WTC11 (cell line): ENCODE measurements around the gene IVD. TPM values are rescaled to one million over a fixed set of nuclear protein-coding genes. Genes with fewer than 3 reads are reported as not detected.

ENCODE experiments used
- ATAC-seq: fragments of 200-7000 bp; cut with Tn5 transposase; 2 replicates; pipeline ENCODE4 v1.10.0; 2021; ENCODE audit warnings: mild to moderate bottlenecking, moderate library complexity
- CTCF ChIA-PET: fragments of 300-600 bp; sonication (Branson Sonifier 250); formaldehyde crosslinking; loops from one replicate; lab custom pipeline; 2021; ENCODE audit warnings: antibody characterized with exemption; lab: Charles Lee
- POLR2A ChIA-PET: fragments of 350-600 bp; sonication (Branson Sonifier 250); formaldehyde crosslinking; loops from one replicate; lab custom pipeline; 2021; ENCODE audit warnings: antibody characterized with exemption; lab: Charles Lee
- DNase-seq: peaks from one replicate; pipeline ENCODE4 v3.0.0; 2021; ENCODE audit warnings: low spot score
- H3K27ac Mint-ChIP-seq: 2 replicates; pipeline ENCODE4 v1.8.0; 2021; ENCODE audit warnings: mixed read lengths
- H3K27me3 Mint-ChIP-seq: 2 replicates; pipeline ENCODE4 v1.8.0; 2021; ENCODE audit warnings: low read depth, mild to moderate bottlenecking, moderate library complexity, mixed read lengths
- H3K36me3 Mint-ChIP-seq: 2 replicates; pipeline ENCODE4 v1.8.0; 2021; ENCODE audit warnings: mixed read lengths
- H3K4me1 Mint-ChIP-seq: 2 replicates; pipeline ENCODE4 v1.8.0; 2022; ENCODE audit warnings: mixed read lengths
- H3K4me3 Mint-ChIP-seq: 2 replicates; pipeline ENCODE4 v1.8.0; 2021; ENCODE audit warnings: mild to moderate bottlenecking, moderate library complexity, mixed read lengths
- H3K9me3 Mint-ChIP-seq: 2 replicates; pipeline ENCODE4 v1.8.0; 2021; ENCODE audit warnings: mixed read lengths
- AFF4 ChIP-seq: sonication (generic); formaldehyde crosslinking; IDR thresholded peaks from 2 replicates; pipeline ENCODE4 v1.8.1; 2023; ENCODE audit warnings: mild to moderate bottlenecking, missing genetic modification reagents, borderline replicate concordance
- ATF1 ChIP-seq: sonication (generic); formaldehyde crosslinking; IDR thresholded peaks from 2 replicates; pipeline ENCODE4 v1.8.1; 2023; ENCODE audit warnings: mild to moderate bottlenecking, moderate library complexity, missing genetic modification reagents
- ATF3 ChIP-seq: sonication (generic); formaldehyde crosslinking; conservative IDR thresholded peaks from 2 replicates; pipeline ENCODE4 v1.8.1; 2022; ENCODE audit warnings: mild to moderate bottlenecking, missing genetic modification reagents
- CBFB ChIP-seq: sonication (generic); formaldehyde crosslinking; IDR thresholded peaks from 2 replicates; pipeline ENCODE4 v1.8.1; 2022; ENCODE audit warnings: mild to moderate bottlenecking, low read depth, missing genetic modification reagents
- CREB1 ChIP-seq: sonication (generic); formaldehyde crosslinking; IDR thresholded peaks from 2 replicates; pipeline ENCODE4 v1.8.0; 2023; ENCODE audit warnings: mild to moderate bottlenecking, missing genetic modification reagents
- CREM ChIP-seq: sonication (generic); formaldehyde crosslinking; IDR thresholded peaks from 2 replicates; pipeline ENCODE4 v1.8.1; 2022; ENCODE audit warnings: mild to moderate bottlenecking, missing genetic modification reagents, moderate library complexity
- CTCF ChIP-seq: fragments of 200-600 bp; IDR thresholded peaks from 2 replicates; pipeline ENCODE4 v1.8.0; 2022; ENCODE audit warnings: antibody characterized with exemption
- ELF4 ChIP-seq: sonication (generic); formaldehyde crosslinking; IDR thresholded peaks from 2 replicates; pipeline ENCODE4 v1.8.1; 2022; ENCODE audit warnings: low read depth, mild to moderate bottlenecking, moderate library complexity, missing genetic modification reagents
- ESRRA ChIP-seq: sonication (generic); formaldehyde crosslinking; IDR thresholded peaks from 2 replicates; pipeline ENCODE4 v1.8.1; 2022; ENCODE audit warnings: mild to moderate bottlenecking, missing genetic modification reagents, borderline replicate concordance
- ETV6 ChIP-seq: sonication (generic); formaldehyde crosslinking; IDR thresholded peaks from 2 replicates; pipeline ENCODE4 v1.8.1; 2022; ENCODE audit warnings: mild to moderate bottlenecking, missing genetic modification reagents
- FOXP4 ChIP-seq: sonication (generic); formaldehyde crosslinking; IDR thresholded peaks from 2 replicates; pipeline ENCODE4 v1.8.0; 2022; ENCODE audit warnings: mild to moderate bottlenecking, missing genetic modification reagents
- GABPB1 ChIP-seq: sonication (generic); formaldehyde crosslinking; IDR thresholded peaks from 2 replicates; pipeline ENCODE4 v1.8.1; 2023; ENCODE audit warnings: mild to moderate bottlenecking, missing genetic modification reagents
- IRF1 ChIP-seq: sonication (generic); formaldehyde crosslinking; IDR thresholded peaks from 2 replicates; pipeline ENCODE4 v1.8.0; 2023; ENCODE audit warnings: missing genetic modification reagents
- MAX ChIP-seq: sonication (generic); formaldehyde crosslinking; IDR thresholded peaks from 2 replicates; pipeline ENCODE4 v1.8.0; 2022; ENCODE audit warnings: mild to moderate bottlenecking, missing genetic modification reagents
- PRRX2 ChIP-seq: fragments of 250-450 bp; sonication (Bioruptor Pico); IDR thresholded peaks from 2 replicates; pipeline ENCODE4 v1.8.0; 2021; ENCODE audit warnings: mild to moderate bottlenecking
- RORB ChIP-seq: fragments of 250-450 bp; sonication (Bioruptor Pico); IDR thresholded peaks from 2 replicates; pipeline ENCODE4 v1.9.0; 2021; ENCODE audit warnings: mild to moderate bottlenecking
- SMAD3 ChIP-seq: sonication (generic); formaldehyde crosslinking; IDR thresholded peaks from 2 replicates; pipeline ENCODE4 v1.8.0; 2022; ENCODE audit warnings: missing genetic modification reagents, mild to moderate bottlenecking, borderline replicate concordance
- SMAD4 ChIP-seq: sonication (generic); formaldehyde crosslinking; IDR thresholded peaks from 2 replicates; pipeline ENCODE4 v1.8.0; 2022; ENCODE audit warnings: mild to moderate bottlenecking, missing genetic modification reagents
- SOX15 ChIP-seq: fragments of 250-450 bp; sonication (Bioruptor Pico); IDR thresholded peaks from 2 replicates; pipeline ENCODE4 v1.9.0; 2021; ENCODE audit warnings: mild to moderate bottlenecking
- SP1 ChIP-seq: sonication (generic); formaldehyde crosslinking; conservative IDR thresholded peaks from 2 replicates; pipeline ENCODE4 v1.8.1; 2022; ENCODE audit warnings: missing genetic modification reagents
- ZBTB21 ChIP-seq: sonication (generic); formaldehyde crosslinking; IDR thresholded peaks from 2 replicates; pipeline ENCODE4 v1.8.1; 2023; ENCODE audit warnings: mild to moderate bottlenecking, missing genetic modification reagents, borderline replicate concordance
- ZMAT4 ChIP-seq: fragments of 250-450 bp; sonication (Bioruptor Pico); IDR thresholded peaks from 2 replicates; pipeline ENCODE4 v1.9.0; 2021; ENCODE audit warnings: mild to moderate bottlenecking
- ZNF317 ChIP-seq: sonication (generic); formaldehyde crosslinking; IDR thresholded peaks from 2 replicates; pipeline ENCODE4 v1.8.1; 2023; ENCODE audit warnings: low read depth, mild to moderate bottlenecking, moderate library complexity, missing genetic modification reagents, borderline replicate concordance
- ZNF671 ChIP-seq: fragments of 250-450 bp; sonication (Bioruptor Pico); IDR thresholded peaks from 2 replicates; pipeline ENCODE4 v1.8.0; 2021; ENCODE audit warnings: mild to moderate bottlenecking
- total RNA-seq: library from RNA; stranded (reverse); gene quantifications from 3 replicates; pipeline ENCODE4 v1.2.3, GENCODE V29; 2021

IVD gene
- total RNA-seq, 1 experiment from 2014 or later = 96.1 TPM

- H3K27me3 Mint-ChIP-seq = peaks cover 40% of the 10 kb centered on the region
- H3K4me1 Mint-ChIP-seq = peaks cover 6% of the 10 kb centered on the region
- no peak for DNase-seq
- ChIA-PET CTCF (interaction anchor here (1.2 to 7.2 kb wide), 3 partner anchors 20 to 57 kb away, joined by 3 to 87 read pairs (median 10); partner anchors contain the start of gene CCDC9B), POLR2A (no interaction called here)
- H3K27ac Mint-ChIP-seq = no peak overlapping the region
- H3K4me3 Mint-ChIP-seq = no peak overlapping the region
- TF ChIP-seq RORB (CRISPR knock-in tag) (no peak), ZMAT4 (no peak), IRF1 (CRISPR knock-in tag) (no peak), SMAD4 (CRISPR knock-in tag) (no peak), SP1 (CRISPR knock-in tag) (no peak), CBFB (CRISPR knock-in tag) (no peak), ZNF671 (no peak), CREB1 (CRISPR knock-in tag) (no peak), CREM (CRISPR knock-in tag) (no peak), ESRRA (CRISPR knock-in tag) (no peak), ATF1 (CRISPR knock-in tag) (no peak), ATF3 (CRISPR knock-in tag) (no peak), ZBTB21 (CRISPR knock-in tag) (no peak), ETV6 (CRISPR knock-in tag) (no peak), AFF4 (CRISPR knock-in tag) (no peak), CTCF (no peak)
- H3K9me3 Mint-ChIP-seq = no peaks in the 10 kb centered on the region
- no peaks in the 10 kb centered on the region for H3K36me3 Mint-ChIP-seq
- no peak for ATAC-seq
These were observed 41.3 kb upstream of the IVD start for GRCh38 chr15:40364251-40364650.

- H3K9me3 Mint-ChIP-seq = no peaks in the 10 kb centered on the region
- no peaks in the 10 kb centered on the region for H3K36me3 Mint-ChIP-seq
- H3K27ac Mint-ChIP-seq = no peak overlapping the region
- ChIA-PET POLR2A (no interaction called here), CTCF (interaction anchor here (7.2 to 8.4 kb wide), 2 partner anchors 21 to 26 kb away, joined by 78 to 87 read pairs; partner anchors contain the start of gene CCDC9B)
- ATAC-seq (no peak), DNase-seq (no peak)
- H3K4me3 Mint-ChIP-seq = no peak overlapping the region
- peaks cover 41% of the 10 kb centered on the region for H3K27me3 Mint-ChIP-seq
- peaks cover 5% of the 10 kb centered on the region for H3K4me1 Mint-ChIP-seq
- TF ChIP-seq ZNF317 (no peak), SMAD3 (CRISPR knock-in tag) (no peak), MAX (CRISPR knock-in tag) (no peak), PRRX2 (CRISPR knock-in tag) (no peak), SOX15 (CRISPR knock-in tag) (no peak), FOXP4 (no peak), ELF4 (no peak), GABPB1 (no peak), ZBTB21 (CRISPR knock-in tag) (no peak)
These were observed 40.6 kb upstream of the IVD start for GRCh38 chr15:40365016-40365415.
